GM12891 (cell line): ENCODE results near the gene ZNF615.
"Not testable (repeated sequence)": the region's sequence is repeated elsewhere in the genome, so short reads cannot be mapped to it uniquely, and the experiment has no call there.

Experiments used
- POLR2AphosphoS5 ChIP-seq: IDR thresholded peaks from 2 replicates; pipeline ENCODE4 v1.6.1; 2011; ENCODE audit warnings: low read depth, low read length, control low read depth
- SPI1 ChIP-seq: IDR thresholded peaks from 2 replicates; pipeline ENCODE4 v1.6.1; 2011; ENCODE audit warnings: low read depth, low read length, control low read depth

- not testable (repeated sequence) for TF ChIP-seq POLR2AphosphoS5, SPI1
Measured at GRCh38 chr19:52056480-52056879, 48.5 kb upstream of the ZNF615 start.
